HG02970 (cell line): Measurements from ENCODE around the gene BMPR2.
"Not testable (repeated sequence)": the region's sequence is repeated elsewhere in the genome, so short reads cannot be mapped to it uniquely, and the experiment has no call there.

ENCODE experiments used
- ATAC-seq: cut with Tn5 transposase; IDR thresholded peaks from one replicate; pipeline ENCODE4 v1.9.1; 2021; ENCODE audit warnings: mild to moderate bottlenecking, moderate library complexity, moderate number of reproducible peaks; ENCODE audit not compliant: unreplicated experiment, low FRiP score

Gene BMPR2

GRCh38 chr2:202514732-202515131, 138.6 kb downstream of the BMPR2 start:
- ATAC-seq, result no peak

GRCh38 chr2:202519453-202519852, 143.3 kb downstream of the BMPR2 start:
- ATAC-seq, result no peak

- no peak for ATAC-seq
These were observed 145.3 kb downstream of the BMPR2 start for GRCh38 chr2:202521470-202521869.

- ATAC-seq, result no peak
These were observed 153.3 kb downstream of the BMPR2 start for GRCh38 chr2:202529389-202529788.

GRCh38 chr2:202530038-202530437, 153.9 kb downstream of the BMPR2 start:
- no peak for ATAC-seq

GRCh38 chr2:202535290-202535689, 159.2 kb downstream of the BMPR2 start:
- ATAC-seq, result not testable (repeated sequence)

- no peak for ATAC-seq
These were observed 165.0 kb downstream of the BMPR2 start for GRCh38 chr2:202541137-202541536.

GRCh38 chr2:202542142-202542541, 166.0 kb downstream of the BMPR2 start:
- no peak for ATAC-seq

GRCh38 chr2:202545523-202545922, 169.4 kb downstream of the BMPR2 start:
- ATAC-seq, result no peak

- ATAC-seq, result no peak
These were observed 169.8 kb downstream of the BMPR2 start for GRCh38 chr2:202545931-202546330.

- not testable (repeated sequence) for ATAC-seq
These were observed 170.5 kb downstream of the BMPR2 start for GRCh38 chr2:202546499-202547141.

- ATAC-seq, result no peak
These were observed 172.1 kb downstream of the BMPR2 start for GRCh38 chr2:202548240-202548639.

- ATAC-seq, result not testable (repeated sequence)
These were observed 174.9 kb downstream of the BMPR2 start for GRCh38 chr2:202551000-202551399.

GRCh38 chr2:202555356-202555755, 179.2 kb downstream of the BMPR2 start:
- no peak for ATAC-seq

GRCh38 chr2:202560200-202560599, 184.1 kb downstream of the BMPR2 start:
- no peak for ATAC-seq

GRCh38 chr2:202564226-202564625, 188.1 kb downstream of the BMPR2 start:
- no peak for ATAC-seq

GRCh38 chr2:202566286-202566685, 190.2 kb downstream of the BMPR2 start:
- no peak for ATAC-seq

GRCh38 chr2:202574541-202574940, 198.4 kb downstream of the BMPR2 start:
- ATAC-seq, result no peak

GRCh38 chr2:202575194-202575593, 199.1 kb downstream of the BMPR2 start:
- ATAC-seq, result not testable (repeated sequence)

GRCh38 chr2:202577250-202578183, 201.4 kb downstream of the BMPR2 start:
- ATAC-seq, result no peak

- ATAC-seq, result not testable (repeated sequence)
These were observed 206.7 kb downstream of the BMPR2 start for GRCh38 chr2:202582846-202583245.
